NCI-H748 (cell line): Measurements from ENCODE around the gene SPATA21.

Source experiments
- DNase-seq: peaks from one replicate; lab custom pipeline; 2025; ENCODE audit not compliant: unreplicated experiment; lab: John Stamatoyannopoulos, UW

Gene SPATA21

DNA sequence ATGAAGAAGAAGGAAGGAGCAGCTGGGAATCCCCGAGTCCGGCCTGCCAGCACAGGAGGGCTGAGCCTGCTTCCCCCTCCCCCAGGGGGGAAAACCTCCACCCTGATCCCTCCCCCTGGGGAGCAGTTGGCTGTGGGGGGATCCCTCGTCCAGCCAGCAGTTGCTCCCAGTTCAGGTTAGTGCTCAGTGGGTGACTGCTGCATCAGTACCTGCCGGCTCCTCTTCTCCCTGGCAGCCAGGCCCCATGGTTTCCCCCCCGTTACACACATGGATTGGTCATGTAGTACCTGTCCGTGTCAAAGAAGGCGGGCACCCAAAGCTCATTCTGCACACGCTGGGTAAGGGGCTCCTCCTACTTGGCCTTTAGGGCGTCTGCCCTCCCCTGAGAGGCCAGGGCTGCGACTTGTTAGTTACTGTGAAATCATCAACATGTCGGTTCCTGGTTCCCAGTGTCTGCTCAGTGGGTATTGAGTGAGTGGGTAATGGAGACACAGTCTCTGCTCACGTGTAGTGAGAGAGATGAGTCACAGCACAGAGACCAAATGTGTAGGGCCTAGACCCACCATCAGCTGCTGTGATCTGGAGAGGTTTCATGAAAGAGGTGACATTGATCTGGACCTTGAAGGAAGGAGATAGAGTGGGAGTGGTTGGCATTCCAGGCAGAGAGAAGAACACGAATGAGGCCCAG is 14.8 kb upstream of the SPATA21 start:
- DNase-seq, result no peak

DNA sequence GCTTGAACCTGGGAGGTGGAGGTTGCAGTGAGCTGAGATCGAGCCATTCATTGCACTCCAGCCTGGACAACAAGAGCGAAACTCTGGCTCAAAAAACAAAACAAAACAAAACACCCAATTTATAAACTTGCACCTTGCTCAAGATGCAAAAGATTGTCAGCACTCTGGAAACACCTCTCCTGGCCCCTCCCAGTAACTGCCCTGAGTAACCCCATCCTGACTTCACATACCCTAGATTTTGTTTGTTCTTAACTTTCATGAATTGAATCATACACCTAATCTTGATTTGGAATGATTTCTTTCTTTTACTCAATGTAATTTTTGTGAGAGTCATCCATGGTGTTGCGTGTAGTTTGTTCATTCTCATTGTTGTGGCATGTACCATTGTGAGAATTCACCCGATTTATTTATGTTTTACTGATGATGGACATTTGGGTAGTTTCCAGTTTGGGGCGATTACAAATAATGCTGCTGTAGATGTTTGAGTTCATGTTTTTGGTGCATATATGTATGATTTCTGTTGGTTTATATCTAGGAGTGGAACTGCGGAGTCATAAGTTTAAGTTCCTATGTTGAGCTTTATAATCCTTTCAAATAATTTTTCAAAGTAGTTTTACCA is 13.7 kb upstream of the SPATA21 start:
- no peak for DNase-seq

DNA sequence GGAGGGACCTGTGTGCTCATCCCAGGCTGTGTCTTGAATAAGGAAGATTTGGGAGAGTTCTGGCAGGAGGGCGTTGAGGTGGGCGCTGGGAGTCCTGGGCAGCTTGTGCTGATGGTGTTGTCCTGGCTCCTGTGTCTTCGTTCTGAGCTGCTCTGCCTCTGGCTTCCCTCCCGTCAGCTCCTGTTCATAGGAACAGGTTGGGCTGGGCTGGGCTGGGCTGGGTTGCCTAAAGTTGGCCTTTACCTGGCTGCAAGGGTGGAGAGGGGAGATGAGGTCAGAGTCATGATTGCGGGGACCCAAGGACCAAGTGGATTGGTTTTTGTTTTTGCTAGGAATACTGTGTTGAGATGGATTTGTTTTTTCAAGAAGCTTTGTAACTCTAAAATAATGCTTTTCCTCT is 12.4 kb upstream of the SPATA21 start:
- no peak for DNase-seq

GRCh38 chr1:16449065-16449464 is 11.8 kb upstream of the SPATA21 start:
- no peak for DNase-seq

DNA sequence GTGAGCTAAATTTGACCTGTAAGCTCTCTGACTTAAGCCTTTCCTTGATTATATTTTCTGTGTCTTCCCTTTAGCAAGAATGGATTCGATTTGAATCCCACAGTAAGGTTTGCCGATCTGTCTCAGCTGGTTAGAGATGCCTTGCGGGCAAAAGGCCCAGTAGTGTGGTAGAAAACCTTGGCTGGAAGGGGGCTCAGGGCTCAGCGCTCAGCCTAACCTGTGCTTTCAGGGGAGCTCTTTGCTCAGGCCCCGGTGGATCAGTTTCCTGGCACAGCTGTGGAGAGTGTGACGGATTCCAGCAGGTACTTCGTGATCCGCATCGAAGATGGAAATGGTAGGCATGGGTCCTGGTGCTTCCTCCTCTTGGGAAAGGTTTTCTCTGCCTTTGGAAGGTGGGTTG is 10.4 kb upstream of the SPATA21 start:
- DNase-seq, result no peak

- no peak for DNase-seq
Measured at GRCh38 chr1:16446116-16446515, 8.9 kb upstream of the SPATA21 start.

- no peak for DNase-seq
Measured at GRCh38 chr1:16445052-16445451, 7.8 kb upstream of the SPATA21 start.

DNA sequence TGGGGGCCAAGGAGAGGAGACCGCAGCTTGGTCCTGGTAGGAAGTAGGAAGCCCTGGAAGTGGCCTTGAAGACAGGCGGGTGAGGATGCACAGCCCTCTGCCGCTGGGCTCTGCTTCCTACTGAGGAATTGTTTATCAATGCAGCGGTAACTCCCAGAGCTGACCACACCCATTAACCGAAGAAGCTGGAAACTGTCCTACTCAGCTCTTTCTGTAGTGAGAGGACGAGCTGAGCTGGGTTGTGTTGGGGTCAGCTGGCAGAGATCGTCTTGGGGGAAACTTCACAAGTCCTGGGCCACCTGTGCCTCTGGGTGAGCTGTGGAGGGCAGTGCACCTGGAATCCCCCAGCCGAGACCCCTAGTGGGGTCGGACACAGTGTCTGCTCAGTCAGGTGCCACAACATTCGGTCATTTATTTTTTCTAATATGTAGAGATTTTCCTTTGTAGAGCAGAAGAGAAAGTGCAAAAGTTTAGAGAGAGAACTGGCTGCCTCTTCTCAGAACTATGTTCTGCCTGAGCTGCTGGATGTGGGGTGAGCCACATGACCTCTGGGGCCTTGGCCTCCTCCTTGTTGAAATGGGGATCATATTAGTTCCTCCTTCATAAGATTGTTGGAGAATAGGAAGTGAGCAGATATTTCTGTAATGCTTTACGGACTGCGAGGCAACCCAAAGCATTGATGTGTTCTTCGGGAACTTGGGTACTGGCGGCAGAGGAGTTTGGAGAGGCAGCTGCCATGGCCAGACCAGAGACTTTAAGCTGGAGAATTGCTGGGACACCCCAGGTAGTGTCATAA is 6.9 kb upstream of the SPATA21 start:
- no peak for DNase-seq

DNA sequence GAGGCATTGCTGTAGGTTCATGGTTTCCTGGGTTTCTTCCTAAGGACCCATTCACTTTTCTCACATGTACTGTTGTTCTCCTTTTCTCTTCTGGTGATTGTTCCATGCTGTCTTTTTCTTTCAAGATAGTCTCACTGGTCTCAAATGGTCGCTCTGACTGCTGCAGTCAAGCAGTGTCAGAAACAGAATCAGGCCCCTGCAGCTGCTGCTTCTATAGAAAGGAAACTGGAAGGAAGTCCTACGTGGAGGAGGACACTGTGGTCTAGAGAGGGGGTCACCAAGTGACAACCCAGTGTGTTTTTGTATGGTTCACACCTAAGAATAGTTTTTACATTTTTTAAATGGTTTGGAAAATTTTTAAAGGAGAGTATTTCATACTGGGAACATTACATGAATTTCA is 5.7 kb upstream of the SPATA21 start:
- DNase-seq, result no peak

DNA sequence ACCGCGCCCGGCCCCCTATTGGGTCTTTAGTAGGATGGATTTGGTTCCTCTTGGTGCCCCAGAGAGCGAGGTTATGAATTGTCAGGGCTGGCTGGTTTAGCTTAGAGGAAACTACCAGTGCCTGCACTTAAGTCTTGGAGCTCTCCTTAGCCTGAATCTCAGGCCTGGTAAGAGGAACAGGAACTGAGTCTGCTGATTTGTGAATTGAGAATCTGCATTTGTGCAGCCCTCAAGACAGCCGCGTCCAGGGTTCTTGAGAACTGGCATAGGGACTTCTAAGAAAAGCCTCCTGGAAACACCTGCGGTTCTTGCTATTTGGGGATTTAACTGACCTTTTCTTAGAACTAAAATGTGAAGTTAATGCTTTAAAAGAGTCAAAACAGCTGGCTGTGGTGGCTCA is 5.0 kb upstream of the SPATA21 start:
- DNase-seq, result no peak

GRCh38 chr1:16441282-16441665 is 4.0 kb upstream of the SPATA21 start:
- no peak for DNase-seq

DNA sequence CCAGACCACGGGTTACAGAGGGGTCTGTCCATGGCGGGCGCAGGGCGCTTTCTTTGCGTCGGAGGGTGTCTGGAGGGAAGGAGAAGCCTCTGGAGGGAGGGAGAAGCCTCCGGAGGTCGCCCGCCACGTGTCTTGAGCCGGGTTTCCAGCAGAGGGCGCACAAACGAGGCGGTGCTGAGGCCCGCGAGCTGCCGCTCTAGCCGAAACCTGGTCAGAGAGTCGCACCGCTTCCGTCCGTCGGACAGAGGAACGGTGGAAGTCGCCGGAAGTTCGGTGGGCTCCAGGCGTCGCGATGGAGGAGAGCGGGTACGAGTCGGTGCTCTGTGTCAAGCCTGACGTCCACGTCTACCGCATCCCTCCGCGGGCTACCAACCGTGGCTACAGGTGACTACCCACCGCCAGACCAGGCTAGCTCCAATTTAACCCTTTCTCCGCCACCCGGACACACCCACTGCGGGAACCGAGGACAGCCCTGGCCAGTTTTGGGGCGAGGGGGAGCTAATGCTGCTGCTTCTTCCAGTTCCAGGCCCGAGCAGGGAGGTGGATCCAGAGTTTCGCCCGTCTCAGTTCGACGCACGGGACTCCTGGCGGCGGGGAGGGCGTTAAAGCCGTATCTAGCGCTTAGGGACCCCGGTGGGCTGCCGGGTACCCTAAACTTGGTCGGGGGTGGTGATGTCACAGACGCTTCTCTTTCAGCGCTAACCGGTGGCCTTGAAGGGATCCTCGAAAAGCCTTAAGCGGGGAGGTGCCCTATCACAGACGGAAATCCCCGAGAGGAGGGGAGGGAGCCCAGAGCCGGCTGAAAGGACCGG is 3.5 kb upstream of the SPATA21 start, which contains the start of gene NECAP2:
NECAP2 (plus strand) TSS at position 255 of the 812 bp plus-strand sequence; CDS start at position 293, 38 bp downstream.
- DNase-seq, result peak; percentile 92

- DNase-seq, result no peak
Measured at GRCh38 chr1:16440131-16440469, 2.9 kb upstream of the SPATA21 start.

- no peak for DNase-seq
Measured at GRCh38 chr1:16438924-16439323, 1.7 kb upstream of the SPATA21 start.

GRCh38 chr1:16438516-16438915 is 1.3 kb upstream of the SPATA21 start:
- DNase-seq, result no peak

DNA sequence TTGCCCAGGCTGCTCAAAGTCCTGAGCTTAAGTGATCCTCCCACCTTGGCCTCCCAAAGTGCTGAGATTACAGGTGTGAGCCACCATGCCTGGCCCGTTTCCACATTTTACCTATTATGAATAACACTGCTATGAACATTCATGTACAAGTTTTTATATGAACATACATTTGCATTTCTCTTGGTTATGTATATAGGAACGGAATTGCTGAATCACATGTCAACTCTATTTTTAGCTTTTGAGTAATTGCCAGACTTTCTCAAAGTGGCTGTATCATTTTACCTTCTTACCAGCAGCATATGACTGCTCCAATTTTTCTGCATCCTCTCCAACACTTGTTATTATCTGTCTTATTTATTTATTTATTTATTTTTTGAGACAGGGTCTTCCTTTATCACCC is 2.7 kb downstream of the SPATA21 start:
- no peak for DNase-seq

- DNase-seq, result no peak
Measured at GRCh38 chr1:16434007-16434406, 3.2 kb downstream of the SPATA21 start.

GRCh38 chr1:16433030-16433429 is 4.2 kb downstream of the SPATA21 start:
- no peak for DNase-seq

GRCh38 chr1:16430606-16431005 is 6.6 kb downstream of the SPATA21 start:
- DNase-seq, result peak; percentile 3

GRCh38 chr1:16425125-16426025 is 11.8 kb downstream of the SPATA21 start:
- no peak for DNase-seq
